Measurements from ENCODE around the gene C17orf107. TPM values are rescaled to one million over a fixed set of nuclear protein-coding genes. Genes with fewer than 3 reads are reported as not detected.
A peak's percentile ranks its signal among the peaks of the same experiment; 100 is the strongest.

The C17orf107 gene
- polyA plus RNA-seq, 1 donor (not counting 4 experiments of a cell fraction or from before 2014, with no cell fraction given) = 0.33 TPM

GRCh38 chr17:4942760-4943508 lies 43.6 kb downstream of the C17orf107 start:
- DNase-seq (ENCODE audit: low read depth, low spot score) (no peak), FAIRE-seq (no peak)
- H3K27me3 ChIP-seq (ENCODE audit: control insufficient read depth, extremely low read depth, insufficient read depth, low read length) = no peaks in the 10 kb centered on the region
- H4K20me1 ChIP-seq (ENCODE audit: control insufficient read depth, extremely low read depth, insufficient read depth, low read length) = peaks cover 15% of the 10 kb centered on the region
- dilution Hi-C loops (cut with MboI; ENCODE audit: extremely low pct_ligation_motif_present, low sequenced_read_pairs) = loop anchor here (10.0 kb wide), 1 partner anchor 62 kb away; no protein-coding TSS in a partner anchor
- peaks cover 33 to 38% of the 10 kb centered on the region in 2 experiments for H3K36me3 ChIP-seq (ENCODE audit: control insufficient read depth in 2 of 2, extremely low read depth in 1 of 2, insufficient read depth in 2 of 2, low read length in 2 of 2)
- H3K27ac ChIP-seq (ENCODE audit: control insufficient read depth, insufficient read depth, low read length) = no peak overlapping the region
- peaks cover 45% of the 10 kb centered on the region for H3K4me1 ChIP-seq (ENCODE audit: control insufficient read depth, extremely low read depth, insufficient read depth, low read length)
- no peaks in the 10 kb centered on the region for H3K9me3 ChIP-seq (ENCODE audit: control insufficient read depth, low read depth, low read length)
- H2AFZ ChIP-seq (ENCODE audit: control insufficient read depth, low read length) = no peak overlapping the region
- H3K79me2 ChIP-seq (ENCODE audit: control insufficient read depth, insufficient read depth, low read length) = peaks cover 74% of the 10 kb centered on the region
- no peak for TF ChIP-seq EZH2 (IDR thresholded peaks at IDR 0.05; ENCODE audit: low read length)
- no peak for TF ChIP-seq CTCF (optimal IDR thresholded peaks at IDR 0.05 in 1 of 3, IDR thresholded peaks at IDR 0.05 in 1 of 3, conservative IDR thresholded peaks at IDR 0.05 in 1 of 3; ENCODE audit: extremely low read depth in 1 of 3, insufficient read depth in 2 of 3, low read length in 3 of 3)
- H3K4me2 ChIP-seq (ENCODE audit: control insufficient read depth, extremely low read depth, insufficient read depth, low read depth, low read length) = no peak overlapping the region
- H3K9ac ChIP-seq (ENCODE audit: control insufficient read depth, extremely low read depth, insufficient read depth, low read length) = no peak overlapping the region
- H3K9me1 ChIP-seq (ENCODE audit: control insufficient read depth, extremely low read depth, insufficient read depth, low read length) = no peaks in the 10 kb centered on the region
- H3K4me3 ChIP-seq (ENCODE audit: control insufficient read depth in 2 of 3, extremely low read depth in 1 of 3, insufficient read depth in 2 of 3, low read depth in 1 of 3, low read length in 3 of 3) = no peak overlapping the region

GRCh38 chr17:4944163-4944553 lies 44.8 kb downstream of the C17orf107 start:
- peak overlapping the region in 2 of 3 experiments; percentile 25 to 97 for H3K4me3 ChIP-seq (ENCODE audit: control insufficient read depth in 2 of 3, extremely low read depth in 1 of 3, insufficient read depth in 2 of 3, low read depth in 1 of 3, low read length in 3 of 3)
- DNase-seq (ENCODE audit: low read depth, low spot score) = no peak
- H4K20me1 ChIP-seq (ENCODE audit: control insufficient read depth, extremely low read depth, insufficient read depth, low read length) = peaks cover 15% of the 10 kb centered on the region
- H3K9me1 ChIP-seq (ENCODE audit: control insufficient read depth, extremely low read depth, insufficient read depth, low read length) = no peaks in the 10 kb centered on the region
- dilution Hi-C loops (cut with MboI; ENCODE audit: extremely low pct_ligation_motif_present, low sequenced_read_pairs) = loop anchor here (10.0 kb wide), 1 partner anchor 61 kb away; no protein-coding TSS in a partner anchor
- peak overlapping the region; percentile 91 for H3K27ac ChIP-seq (ENCODE audit: control insufficient read depth, insufficient read depth, low read length)
- H3K36me3 ChIP-seq (ENCODE audit: control insufficient read depth in 2 of 2, extremely low read depth in 1 of 2, insufficient read depth in 2 of 2, low read length in 2 of 2) = peaks cover 27 to 34% of the 10 kb centered on the region in 2 experiments
- peak overlapping the region; percentile 100 for H3K4me2 ChIP-seq (ENCODE audit: control insufficient read depth, extremely low read depth, insufficient read depth, low read depth, low read length)
- no peaks in the 10 kb centered on the region for H3K9me3 ChIP-seq (ENCODE audit: control insufficient read depth, low read depth, low read length)
- H3K9ac ChIP-seq (ENCODE audit: control insufficient read depth, extremely low read depth, insufficient read depth, low read length) = peak overlapping the region; percentile 94
- no peak overlapping the region for H2AFZ ChIP-seq (ENCODE audit: control insufficient read depth, low read length)
- H3K4me1 ChIP-seq (ENCODE audit: control insufficient read depth, extremely low read depth, insufficient read depth, low read length) = peaks cover 39% of the 10 kb centered on the region
- peak; percentile 56 for FAIRE-seq
- peaks cover 65% of the 10 kb centered on the region for H3K79me2 ChIP-seq (ENCODE audit: control insufficient read depth, insufficient read depth, low read length)
- no peak for TF ChIP-seq EZH2 (IDR thresholded peaks at IDR 0.05; ENCODE audit: low read length)
- no peak for TF ChIP-seq CTCF (optimal IDR thresholded peaks at IDR 0.05 in 1 of 3, IDR thresholded peaks at IDR 0.05 in 1 of 3, conservative IDR thresholded peaks at IDR 0.05 in 1 of 3; ENCODE audit: extremely low read depth in 1 of 3, insufficient read depth in 2 of 3, low read length in 3 of 3)
- H3K27me3 ChIP-seq (ENCODE audit: control insufficient read depth, extremely low read depth, insufficient read depth, low read length) = no peaks in the 10 kb centered on the region

All from keratinocyte (primary cell).